ENCODE measurements around the gene KCNB1.
"Not testable (repeated sequence)": the region's sequence is repeated elsewhere in the genome, so short reads cannot be mapped to it uniquely, and the experiment has no call there.

Gene KCNB1

DNA sequence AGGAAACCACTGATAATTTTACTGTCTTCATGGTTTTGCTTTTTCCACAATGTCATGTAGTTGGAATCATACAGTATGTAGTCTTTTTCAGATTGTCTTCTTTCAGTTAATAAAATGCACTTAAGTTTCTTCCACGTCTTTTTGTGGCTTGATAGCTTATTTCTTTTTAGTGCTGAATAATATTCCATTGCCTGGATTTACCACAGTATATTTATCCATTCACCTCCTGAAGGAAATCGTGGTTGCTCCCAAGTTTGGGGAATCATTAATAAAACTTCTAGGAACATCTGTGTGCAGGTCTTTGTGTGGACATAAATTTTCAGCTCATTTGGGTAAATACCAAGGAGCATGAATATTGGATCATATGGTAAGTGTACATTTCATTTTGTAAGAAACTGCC lies 165.8 kb downstream of the KCNB1 start:
- no peak for DNase-seq (ENCODE audit: low read depth)
- H3K4me3 ChIP-seq (ENCODE audit: low read depth, low read length) = no peak overlapping the region

- no peak overlapping the region for H3K4me3 ChIP-seq (ENCODE audit: low read depth, low read length)
- no peak for DNase-seq (ENCODE audit: low read depth)
Observed at GRCh38 chr20:49315580-49315979, 166.9 kb downstream of the KCNB1 start.

- not testable (repeated sequence) for DNase-seq (ENCODE audit: low read depth); H3K4me3 ChIP-seq (ENCODE audit: low read depth, low read length)
Observed at GRCh38 chr20:49314052-49314451, 168.4 kb downstream of the KCNB1 start.

Data from skeletal muscle cell (primary cell).